Stimulated activated CD4-positive, alpha-beta T cell treated with anti-CD3 and anti-CD28 coated beads, Interleukin-15, amount 100 ng/mL, for 48 hours (primary cell): ENCODE measurements around the gene ATP5MC3.
A peak's percentile ranks its signal among the peaks of the same experiment; 100 is the strongest.

Experiments
- DNase-seq, 2 donors: peaks; one replicate each; pipeline ENCODE4 v3.0.0-alpha.2; 2020; ENCODE audit warnings: low read depth in 2 of 2

Gene ATP5MC3

DNA sequence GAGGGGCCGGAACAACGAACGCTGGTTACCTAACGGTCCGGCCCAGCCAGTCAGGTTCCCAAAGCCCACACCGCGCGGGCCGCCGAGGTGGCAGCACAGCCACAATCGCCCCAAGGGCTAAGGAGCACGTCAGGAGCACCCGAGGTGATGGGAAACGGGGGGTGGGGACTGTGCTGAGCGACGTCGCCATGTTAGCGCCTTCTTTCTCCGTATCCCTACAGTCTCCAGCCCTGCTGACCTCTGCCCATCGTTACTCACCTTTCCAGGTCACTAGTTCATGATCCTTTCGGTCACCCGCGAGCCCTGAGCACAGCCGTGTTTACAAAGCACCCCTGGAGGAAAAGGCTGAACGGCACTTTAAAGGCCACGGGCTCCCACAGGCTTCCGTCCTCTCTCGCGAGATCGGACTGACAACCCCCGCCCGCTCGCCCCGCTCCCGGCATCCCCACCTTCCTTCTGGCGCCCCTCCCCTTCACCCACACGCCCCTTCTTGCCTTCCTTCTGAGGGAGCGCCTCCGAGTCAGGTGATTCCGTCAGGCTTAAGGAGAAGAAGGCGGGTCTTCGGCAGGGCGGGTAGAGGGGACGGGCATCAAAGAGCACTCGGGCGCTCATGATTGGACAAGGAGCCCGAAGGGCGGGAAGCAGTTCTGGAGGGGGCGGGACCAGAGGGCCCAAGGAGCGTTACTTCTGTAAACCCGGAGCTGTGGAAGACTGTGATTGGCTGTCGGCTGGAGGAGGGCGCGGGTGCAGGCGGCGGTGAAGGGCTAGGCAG lies 13.5 kb downstream of the ATP5MC3 start, which contains the start of gene ATF2:
Gene ATF2, minus strand, starts transcription at position 412 of the 772 bp plus-strand sequence. CDS start 31,760 bp downstream, outside the sequence.
- peak; percentile 97 for DNase-seq

DNA sequence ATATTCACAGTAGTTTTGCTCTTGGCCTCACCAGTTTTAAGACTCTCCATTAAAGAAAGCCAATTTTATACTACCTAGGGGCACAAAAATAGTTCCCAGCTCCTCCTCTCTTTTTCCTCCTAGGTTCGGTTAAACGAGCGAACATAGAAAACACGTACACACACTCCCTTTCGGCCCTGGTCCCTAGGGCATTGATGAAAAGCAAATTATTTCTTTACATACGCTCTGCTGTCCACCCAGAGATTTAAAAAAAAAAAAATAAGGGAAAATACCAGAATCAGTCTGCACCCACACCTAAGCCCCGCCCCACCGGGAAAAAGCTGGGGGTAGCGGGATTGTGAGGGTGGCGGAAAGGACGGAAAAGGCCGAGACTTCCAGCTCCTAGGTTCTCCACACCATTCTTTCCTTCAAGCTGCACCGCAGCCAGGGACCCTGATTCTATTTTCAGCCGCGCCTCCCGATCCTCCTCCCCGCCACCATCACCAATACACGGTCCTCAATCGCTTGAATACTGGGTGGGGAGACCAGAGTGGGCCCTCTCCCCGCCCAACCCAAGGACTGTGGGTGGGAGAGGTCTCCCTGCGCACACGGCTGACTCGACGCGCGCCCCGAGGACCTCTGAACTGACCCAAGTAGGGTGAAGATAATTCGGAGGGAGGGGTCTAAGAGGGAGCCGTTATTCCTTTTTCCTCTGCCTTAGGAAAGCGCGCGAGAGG lies 14.3 kb downstream of the ATP5MC3 start:
- peak in 1 of 2 donors; percentile 10 for DNase-seq

- DNase-seq: no peak
Measured at GRCh38 chr2:175166216-175166824, 15.2 kb downstream of the ATP5MC3 start.

GRCh38 chr2:175164235-175164634 lies 17.3 kb downstream of the ATP5MC3 start:
- no peak for DNase-seq

GRCh38 chr2:175158894-175159293 lies 22.6 kb downstream of the ATP5MC3 start:
- DNase-seq: no peak

GRCh38 chr2:175156534-175156933 lies 25.0 kb downstream of the ATP5MC3 start:
- DNase-seq: no peak

DNA sequence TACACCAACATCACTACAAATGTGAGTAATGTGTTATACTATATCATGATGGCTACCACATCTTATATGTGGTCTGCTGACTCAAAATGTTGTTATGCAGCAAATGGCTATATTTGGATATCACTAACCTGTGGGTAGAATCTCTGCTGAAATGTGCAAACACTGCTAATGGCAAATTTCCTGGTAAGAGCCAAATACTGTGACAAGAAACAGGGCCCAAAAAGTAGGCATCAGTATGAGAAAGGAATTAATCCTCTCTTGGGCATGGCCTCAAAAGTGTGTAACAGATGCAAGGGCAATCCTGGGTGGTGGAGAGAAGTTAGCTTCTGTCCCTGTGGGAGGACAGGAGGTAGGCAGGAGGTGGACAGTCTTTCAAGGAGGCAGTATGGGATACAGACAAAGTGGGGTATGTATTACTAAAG lies 26.8 kb downstream of the ATP5MC3 start:
- no peak for DNase-seq

GRCh38 chr2:175152242-175152641 lies 29.3 kb downstream of the ATP5MC3 start:
- no peak for DNase-seq

GRCh38 chr2:175151791-175152190 lies 29.7 kb downstream of the ATP5MC3 start:
- DNase-seq: no peak

DNA sequence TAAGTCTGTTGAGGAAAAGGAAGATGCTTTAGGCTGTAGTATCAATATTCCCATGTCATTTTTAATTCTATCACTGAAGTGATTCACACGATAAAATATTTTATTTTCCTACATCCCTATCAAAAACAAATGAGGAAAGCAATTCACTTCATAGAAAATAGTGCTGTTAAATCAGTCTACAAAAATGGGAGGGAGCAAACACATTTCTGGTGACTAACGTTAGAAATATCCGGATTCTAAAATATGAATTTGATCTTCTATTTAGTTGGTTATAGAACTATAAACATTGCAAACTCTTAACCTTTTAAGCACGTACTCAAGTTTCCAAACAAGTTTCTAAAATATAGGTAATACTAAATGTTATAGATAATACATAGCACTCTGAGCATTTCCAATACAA lies 34.3 kb downstream of the ATP5MC3 start:
- DNase-seq: no peak

GRCh38 chr2:175143678-175144077 lies 37.8 kb downstream of the ATP5MC3 start:
- no peak for DNase-seq

DNA sequence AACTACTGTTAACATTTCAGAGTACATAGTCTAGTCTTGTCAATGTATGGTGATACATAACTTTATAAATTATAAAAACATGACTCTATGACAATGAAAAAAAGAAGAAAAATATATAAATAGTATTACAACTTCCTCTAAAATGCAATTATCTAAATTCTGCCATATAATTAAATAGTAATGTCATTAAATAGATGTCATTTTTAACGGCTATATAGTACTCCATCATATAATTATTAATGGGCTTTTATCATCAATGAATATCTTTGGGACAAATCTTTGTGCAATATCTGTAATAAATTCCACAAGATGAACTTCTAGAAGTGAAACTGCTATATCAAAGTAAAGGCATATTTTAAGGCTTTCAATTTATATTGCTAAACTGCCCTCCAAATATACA lies 38.3 kb downstream of the ATP5MC3 start:
- no peak for DNase-seq

- no peak for DNase-seq
Measured at GRCh38 chr2:175140332-175140731, 41.2 kb downstream of the ATP5MC3 start.

GRCh38 chr2:175137793-175138192 lies 43.7 kb downstream of the ATP5MC3 start:
- DNase-seq: no peak

DNA sequence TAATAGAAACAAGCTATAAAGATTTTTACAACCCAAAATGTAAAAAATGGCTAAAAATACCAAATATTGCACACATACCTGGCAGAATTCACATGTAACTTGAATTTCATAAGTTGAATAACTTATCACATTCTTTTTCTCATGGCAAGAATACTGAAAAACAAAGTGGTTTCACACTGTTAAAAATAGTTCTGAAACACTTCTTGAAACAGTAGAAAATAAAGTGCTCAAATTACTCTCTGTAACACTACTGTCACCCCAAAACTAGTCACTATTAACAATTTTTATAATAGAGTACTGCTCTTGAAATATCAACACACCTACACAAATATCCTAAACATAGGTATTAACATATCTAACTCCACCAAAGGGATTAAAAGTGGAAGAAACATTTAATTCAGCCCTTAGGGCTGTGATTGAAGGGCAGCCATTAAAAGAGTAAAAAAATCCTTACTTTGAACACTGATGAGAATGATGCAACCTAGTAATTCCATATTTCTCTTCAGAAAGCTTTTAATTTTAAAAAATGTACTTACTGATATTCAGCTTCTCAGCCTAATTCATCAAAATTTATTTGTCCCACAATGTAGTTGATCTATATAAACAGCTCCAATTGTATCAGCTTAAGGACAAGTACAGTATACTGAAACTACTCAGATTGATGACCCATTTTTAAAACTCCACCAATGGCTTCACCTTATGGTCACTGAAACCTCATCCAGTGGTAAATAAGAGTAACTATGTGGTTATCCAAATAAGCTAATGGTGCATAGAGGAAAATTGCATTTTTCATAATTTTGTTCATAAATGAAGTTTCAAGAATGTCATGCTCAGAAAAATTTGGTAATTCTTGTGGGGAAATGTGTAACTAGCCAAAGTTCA lies 44.9 kb downstream of the ATP5MC3 start:
- DNase-seq: no peak

DNA sequence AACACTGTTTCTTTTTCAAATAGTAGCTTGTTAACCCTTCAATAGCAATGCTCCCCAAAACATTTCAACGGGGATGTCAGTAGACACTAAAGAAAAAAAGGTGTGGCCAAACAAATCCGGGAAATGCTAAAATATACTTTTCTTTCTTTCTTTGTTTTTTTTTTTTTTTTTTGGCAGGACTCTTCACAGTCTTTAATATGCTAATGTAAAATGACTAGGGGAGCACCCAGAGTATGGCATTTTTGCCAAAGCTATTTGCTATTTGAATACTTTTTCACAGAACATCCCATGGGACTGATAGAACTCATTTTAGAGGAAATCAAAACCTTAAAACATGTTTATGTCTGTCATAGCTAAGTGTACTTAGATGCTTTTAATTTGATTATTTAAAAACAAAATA lies 45.6 kb downstream of the ATP5MC3 start:
- DNase-seq: no peak

- no peak for DNase-seq
Measured at GRCh38 chr2:175135177-175135576, 46.3 kb downstream of the ATP5MC3 start.

DNA sequence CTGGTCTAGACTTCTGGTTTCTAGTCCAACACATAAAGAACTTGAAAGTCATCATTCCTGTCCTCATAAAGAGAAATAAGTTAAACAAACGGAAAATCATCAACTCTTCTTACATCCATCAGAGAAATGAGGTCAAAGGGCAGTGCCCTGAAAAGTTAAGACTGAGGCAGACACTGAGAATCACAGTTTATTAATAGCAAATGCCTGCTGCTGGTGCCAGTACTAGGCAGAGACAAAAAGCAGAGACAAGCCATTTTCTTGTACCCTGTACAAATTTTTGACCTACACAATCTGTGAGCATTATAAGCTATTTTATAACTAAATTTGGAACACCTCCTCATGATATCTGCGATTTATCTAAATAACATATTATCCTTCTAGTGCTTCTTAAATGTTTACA lies 50.3 kb downstream of the ATP5MC3 start:
- no peak for DNase-seq

DNA sequence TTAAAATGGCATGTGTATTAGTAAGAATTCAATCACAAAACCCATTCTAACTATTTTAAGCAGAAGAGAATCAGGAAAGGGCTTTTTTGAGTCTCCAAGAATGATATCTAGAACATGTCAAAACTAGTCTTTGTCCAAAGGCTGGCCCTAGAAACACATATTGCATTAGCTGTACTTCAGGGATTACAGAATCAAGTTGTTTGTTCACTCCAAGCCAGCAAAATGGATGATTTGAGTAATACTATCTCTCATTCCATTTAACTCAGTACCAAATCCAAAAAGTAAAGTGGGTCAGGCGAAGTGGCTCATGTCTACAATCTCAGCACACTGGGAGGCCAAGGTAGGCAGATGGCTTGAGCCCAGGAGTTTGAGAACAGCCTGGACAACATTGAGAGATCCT lies 54.8 kb downstream of the ATP5MC3 start:
- DNase-seq: no peak
